CD14-positive monocyte (primary cell): Measurements from ENCODE around the gene ETS1. TPM values are rescaled to one million over a fixed set of nuclear protein-coding genes. Genes with fewer than 3 reads are reported as not detected.

ENCODE experiments used
- DNase-seq, 3 donors: peaks; one replicate each; pipeline ENCODE4 v3.0.0-alpha.2; 2011 to 2022
- H2AFZ ChIP-seq: 2 replicates; pipeline ENCODE4 v1.6.0; 2012; ENCODE audit warnings: mild to moderate bottlenecking, low read depth, low read length, inconsistent platforms; ENCODE audit not compliant: insufficient read depth, poor library complexity, severe bottlenecking
- H3K27ac ChIP-seq, 2 donors: 1 replicate in 1 of 2; 2 replicates in 1 of 2; pipeline ENCODE4 v1.5.1; 2012 to 2013; ENCODE audit warnings: low read length in 2 of 2, control low read depth in 1 of 2, inconsistent platforms in 1 of 2, low read depth in 1 of 2, mild to moderate bottlenecking in 1 of 2
- H3K27me3 ChIP-seq, 2 donors: one replicate each; pipeline versions ENCODE4 v1.6.0 to v1.6.1; 2011 to 2013; ENCODE audit warnings: low read length in 2 of 2; ENCODE audit not compliant: control insufficient read depth in 2 of 2, insufficient read depth in 2 of 2
- H3K36me3 ChIP-seq, 2 donors: replicated peaks in 1 of 2; 1 replicate in 1 of 2; 2 replicates in 1 of 2; pipeline versions ENCODE4 v1.5.1 to v1.6.1; 2012 to 2013; ENCODE audit warnings: low read length in 2 of 2, control low read depth in 1 of 2, inconsistent platforms in 1 of 2, mild to moderate bottlenecking in 1 of 2; ENCODE audit not compliant: insufficient read depth in 2 of 2, control insufficient read depth in 1 of 2
- H3K4me1 ChIP-seq, 2 donors: 1 replicate in 1 of 2; 2 replicates in 1 of 2; pipeline versions ENCODE4 v1.5.1 to v1.6.1; 2012 to 2013; ENCODE audit warnings: low read length in 2 of 2, control low read depth in 1 of 2, inconsistent platforms in 1 of 2, mild to moderate bottlenecking in 1 of 2, moderate library complexity in 1 of 2; ENCODE audit not compliant: insufficient read depth in 2 of 2, control insufficient read depth in 1 of 2
- H3K4me2 ChIP-seq: replicated peaks from 2 replicates; pipeline ENCODE3; 2012; ENCODE audit warnings: low read length, moderate library complexity, mild to moderate bottlenecking; ENCODE audit not compliant: poor library complexity, severe bottlenecking; ENCODE audit errors: extremely low read depth
- H3K4me3 ChIP-seq, 3 experiments: fragments of 200-600 bp in 1 of 3; sonication (generic) in 1 of 3; replicated peaks in 1 of 3; 1 replicate in 2 of 3; 2 replicates in 1 of 3; pipeline ENCODE4 v1.5.1; 2011 to 2013; ENCODE audit warnings: low read length in 3 of 3, mild to moderate bottlenecking in 3 of 3, control low read depth in 2 of 3, low read depth in 2 of 3, inconsistent platforms in 1 of 3, moderate library complexity in 1 of 3
- H3K79me2 ChIP-seq: 2 replicates; pipeline ENCODE4 v1.6.0; 2012; ENCODE audit warnings: mild to moderate bottlenecking, control low read depth, inconsistent platforms, low read length, moderate library complexity; ENCODE audit not compliant: insufficient read depth
- H3K9ac ChIP-seq: 2 replicates; pipeline ENCODE4 v1.6.0; 2017; ENCODE audit warnings: low read length, mild to moderate bottlenecking; ENCODE audit not compliant: insufficient read depth, poor library complexity, severe bottlenecking
- H3K9me3 ChIP-seq, 2 donors: replicated peaks in 1 of 2; 1 replicate in 1 of 2; 2 replicates in 1 of 2; pipeline versions ENCODE4 v1.5.1 to v1.6.1; 2012 to 2013; ENCODE audit warnings: low read length in 2 of 2, control low read depth in 1 of 2; ENCODE audit not compliant: control insufficient read depth in 1 of 2, insufficient read depth in 1 of 2
- H4K20me1 ChIP-seq: 2 replicates; pipeline ENCODE4 v1.6.0; 2012; ENCODE audit warnings: mild to moderate bottlenecking, low read length, control low read depth, moderate library complexity; ENCODE audit not compliant: insufficient read depth
- H3K27ac Mint-ChIP-seq, 7 donors: one replicate each; pipeline ENCODE4 v1.8.0; 2020; ENCODE audit warnings: mild to moderate bottlenecking in 7 of 7, mixed read lengths in 7 of 7, moderate library complexity in 6 of 7, inconsistent platforms in 2 of 7
- H3K27me3 Mint-ChIP-seq, 3 donors: one replicate each; pipeline ENCODE4 v1.8.0; 2021 to 2022; ENCODE audit warnings: low read depth in 3 of 3, mild to moderate bottlenecking in 3 of 3, mixed read lengths in 3 of 3, moderate library complexity in 3 of 3, inconsistent platforms in 1 of 3
- H3K36me3 Mint-ChIP-seq, 2 donors: one replicate each; pipeline ENCODE4 v1.8.0; 2020; ENCODE audit warnings: mixed read lengths in 2 of 2, inconsistent platforms in 1 of 2, mild to moderate bottlenecking in 1 of 2
- H3K4me1 Mint-ChIP-seq: one replicate; pipeline ENCODE4 v1.8.0; 2020; ENCODE audit warnings: mild to moderate bottlenecking, mixed read lengths
- H3K4me3 Mint-ChIP-seq, 2 donors: one replicate each; pipeline ENCODE4 v1.8.0; 2020; ENCODE audit warnings: mild to moderate bottlenecking in 2 of 2, mixed read lengths in 2 of 2, moderate library complexity in 1 of 2
- H3K9me3 Mint-ChIP-seq, 7 donors: one replicate each; pipeline ENCODE4 v1.8.0; 2020 to 2022; ENCODE audit warnings: mixed read lengths in 7 of 7, mild to moderate bottlenecking in 6 of 7, moderate library complexity in 6 of 7, inconsistent platforms in 2 of 7
- CTCF ChIP-seq: fragments of 200-600 bp; IDR thresholded peaks from one replicate; pipeline ENCODE4 v1.8.0; 2022; ENCODE audit warnings: antibody characterized with exemption, mild to moderate bottlenecking
- WGBS: methylation state at CpG from one replicate; pipeline ENCODE4 v1.1.5; 2013; ENCODE audit warnings: missing lambda C conversion rate; ENCODE audit not compliant: insufficient coverage; 5-methylcytosine and 5-hydroxymethylcytosine counted together
- intact Hi-C, 2 donors: fragments of 100-400 bp; cut with micrococcal nuclease; formaldehyde crosslinking; loops; one replicate each; pipeline versions ENCODE4 v1.15.0 to v1.15.1; 2023
- polyA plus RNA-seq, 3 donors: library from polyadenylated mRNA; depleted of rRNA in 1 of 3; unstranded in 2 of 3; stranded (reverse) in 1 of 3; fragments of 300-500 nt in 2 of 3; fragments of >200 nt in 1 of 3; fragmentation: Illumina TruSeq in 2 of 3; gene quantifications; 1 replicate in 2 of 3; 2 replicates in 1 of 3; pipeline ENCODE4 v1.2.3, GENCODE V29; 2012 to 2021

Gene ETS1
- polyA plus RNA-seq, 3 donors, result 0.67 to 1.6 (median 1.6) TPM

- Histone ChIP-seq H3K27ac (no peak overlapping the region), H3K9me3 (no peaks in the 10 kb centered on the region), H4K20me1 (no peaks in the 10 kb centered on the region), H2AFZ (no peak overlapping the region), H3K36me3 (peaks cover 0 to 5% of the 10 kb centered on the region in 2 donors), H3K9ac (no peak overlapping the region), H3K4me3 (no peak overlapping the region), H3K4me2 (no peak overlapping the region), H3K79me2 (no peaks in the 10 kb centered on the region), H3K27me3 (no peaks in the 10 kb centered on the region), H3K4me1 (peaks cover 0 to 23% of the 10 kb centered on the region in 2 donors)
- intact Hi-C loops, result no loop called here
- Mint-ChIP-seq H3K27ac (no peak overlapping the region), H3K36me3 (peaks cover 8 to 21% of the 10 kb centered on the region in 2 donors), H3K27me3 (peaks cover 0 to 4% (median 0%) of the 10 kb centered on the region in 3 donors), H3K4me1 (peaks cover 36% of the 10 kb centered on the region), H3K4me3 (no peak overlapping the region), H3K9me3 (peaks cover 0 to 2% (median 0%) of the 10 kb centered on the region in 7 donors)
- DNase-seq, result no peak
- TF ChIP-seq CTCF, result no peak
- WGBS, result 80% methylated on average over 1 of the region's 3 CpGs
Observed at GRCh38 chr11:128491195-128491936, 96.0 kb downstream of the ETS1 start.

GRCh38 chr11:128490092-128490491 lies 97.3 kb downstream of the ETS1 start:
- peaks cover 8 to 32% of the 10 kb centered on the region in 2 donors for H3K36me3 Mint-ChIP-seq
- 38% methylated on average over 1 of the region's 3 CpGs for WGBS
- peaks cover 35% of the 10 kb centered on the region for H3K4me1 Mint-ChIP-seq
- H4K20me1 ChIP-seq, result no peaks in the 10 kb centered on the region
- H3K9me3 Mint-ChIP-seq, result peaks cover 0 to 2% (median 0%) of the 10 kb centered on the region in 7 donors
- TF ChIP-seq CTCF, result no peak
- H3K9ac ChIP-seq, result no peak overlapping the region
- no peaks in the 10 kb centered on the region for H3K9me3 ChIP-seq
- peaks cover 0 to 5% of the 10 kb centered on the region in 2 donors for H3K36me3 ChIP-seq
- no peak for DNase-seq
- H3K4me3 Mint-ChIP-seq, result no peak overlapping the region
- H2AFZ ChIP-seq, result no peak overlapping the region
- peaks cover 0 to 3% (median 0%) of the 10 kb centered on the region in 3 donors for H3K27me3 Mint-ChIP-seq
- H3K27ac Mint-ChIP-seq, result no peak overlapping the region
- no peak overlapping the region for H3K4me2 ChIP-seq
- H3K4me3 ChIP-seq, result no peak overlapping the region
- no peaks in the 10 kb centered on the region for H3K27me3 ChIP-seq
- H3K79me2 ChIP-seq, result no peaks in the 10 kb centered on the region
- H3K27ac ChIP-seq, result no peak overlapping the region
- peaks cover 0 to 23% of the 10 kb centered on the region in 2 donors for H3K4me1 ChIP-seq
- intact Hi-C loops, result no loop called here
